HG03439 (cell line): Measurements from ENCODE around the gene SNTG2.
"Not testable (repeated sequence)": the region's sequence is repeated elsewhere in the genome, so short reads cannot be mapped to it uniquely, and the experiment has no call there.

Experiments used
- ATAC-seq: cut with Tn5 transposase; IDR thresholded peaks from one replicate; pipeline ENCODE4 v1.9.1; 2021; ENCODE audit warnings: mild to moderate bottlenecking, moderate library complexity; ENCODE audit not compliant: unreplicated experiment

SNTG2 gene

GRCh38 chr2:950080-950966 is at the start of gene SNTG2:
SNTG2 (plus strand) TSS chr2:950849; CDS start chr2:950997, 148 bp downstream.
- no peak for ATAC-seq

GRCh38 chr2:902584-902983 is 48.1 kb upstream of the SNTG2 start:
- ATAC-seq, result no peak

GRCh38 chr2:903223-903900 is 47.3 kb upstream of the SNTG2 start:
- ATAC-seq, result no peak

GRCh38 chr2:904246-905024 is 46.2 kb upstream of the SNTG2 start:
- no peak for ATAC-seq

- ATAC-seq, result no peak
These were observed 45.4 kb upstream of the SNTG2 start for GRCh38 chr2:905091-905832.

- no peak for ATAC-seq
These were observed 44.9 kb upstream of the SNTG2 start for GRCh38 chr2:905833-906140.

- no peak for ATAC-seq
These were observed 42.9 kb upstream of the SNTG2 start for GRCh38 chr2:907706-908105.

GRCh38 chr2:908568-908967 is 42.1 kb upstream of the SNTG2 start:
- no peak for ATAC-seq

GRCh38 chr2:909764-910379 is 40.8 kb upstream of the SNTG2 start:
- ATAC-seq, result not testable (repeated sequence)

GRCh38 chr2:910698-911097 is 40.0 kb upstream of the SNTG2 start:
- ATAC-seq, result no peak

GRCh38 chr2:915979-916378 is 34.7 kb upstream of the SNTG2 start:
- no peak for ATAC-seq

- no peak for ATAC-seq
These were observed 33.7 kb upstream of the SNTG2 start for GRCh38 chr2:916935-917334.

GRCh38 chr2:919672-920071 is 31.0 kb upstream of the SNTG2 start:
- no peak for ATAC-seq

GRCh38 chr2:920573-920972 is 30.1 kb upstream of the SNTG2 start:
- ATAC-seq, result no peak

GRCh38 chr2:920999-921398 is 29.6 kb upstream of the SNTG2 start:
- no peak for ATAC-seq

GRCh38 chr2:922185-922584 is 28.5 kb upstream of the SNTG2 start:
- ATAC-seq, result no peak

GRCh38 chr2:923832-924601 is 26.6 kb upstream of the SNTG2 start:
- no peak for ATAC-seq

- no peak for ATAC-seq
These were observed 25.9 kb upstream of the SNTG2 start for GRCh38 chr2:924701-925100.

- no peak for ATAC-seq
These were observed 25.3 kb upstream of the SNTG2 start for GRCh38 chr2:925309-925708.

GRCh38 chr2:925711-926110 is 24.9 kb upstream of the SNTG2 start:
- ATAC-seq, result no peak
